ENCODE measurements around the gene TTC39B.
"Not testable (repeated sequence)": the region's sequence is repeated elsewhere in the genome, so short reads cannot be mapped to it uniquely, and the experiment has no call there.

The TTC39B gene

GRCh38 chr9:15232706-15233280, 74.2 kb downstream of the TTC39B start:
- not testable (repeated sequence) for ATAC-seq, H3K27ac Mint-ChIP-seq, H3K4me3 Mint-ChIP-seq, H3K27me3 Mint-ChIP-seq
- Mint-ChIP-seq H3K4me1 (peaks cover 30% of the 10 kb centered on the region), H3K9me3 (peaks cover 16% of the 10 kb centered on the region), H3K36me3 (peaks cover 25% of the 10 kb centered on the region)

GRCh38 chr9:15231788-15232635, 75.0 kb downstream of the TTC39B start:
- Mint-ChIP-seq H3K27me3 (no peaks in the 10 kb centered on the region), H3K9me3 (peaks cover 10% of the 10 kb centered on the region), H3K4me1 (peaks cover 30% of the 10 kb centered on the region), H3K27ac (no peak overlapping the region), H3K4me3 (no peak overlapping the region), H3K36me3 (peaks cover 18% of the 10 kb centered on the region)
- ATAC-seq = peak; percentile 41

- no peak overlapping the region for H3K27ac Mint-ChIP-seq
- peaks cover 6% of the 10 kb centered on the region for H3K36me3 Mint-ChIP-seq
- H3K9me3 Mint-ChIP-seq = peaks cover 3% of the 10 kb centered on the region
- no peak for ATAC-seq
- no peak overlapping the region for H3K4me3 Mint-ChIP-seq
- no peaks in the 10 kb centered on the region for H3K27me3 Mint-ChIP-seq
- peaks cover 44% of the 10 kb centered on the region for H3K4me1 Mint-ChIP-seq
Measured at GRCh38 chr9:15229409-15229808, 77.6 kb downstream of the TTC39B start.

GRCh38 chr9:15227491-15227890, 79.5 kb downstream of the TTC39B start:
- ATAC-seq = no peak
- Mint-ChIP-seq H3K4me3 (no peak overlapping the region), H3K27me3 (no peaks in the 10 kb centered on the region), H3K27ac (no peak overlapping the region), H3K4me1 (peaks cover 49% of the 10 kb centered on the region), H3K9me3 (peaks cover 3% of the 10 kb centered on the region), H3K36me3 (peaks cover 6% of the 10 kb centered on the region)

GRCh38 chr9:15225564-15226126, 81.4 kb downstream of the TTC39B start:
- Mint-ChIP-seq H3K4me1 (peaks cover 40% of the 10 kb centered on the region), H3K9me3 (peaks cover 3% of the 10 kb centered on the region), H3K4me3 (peak overlapping the region; percentile 57), H3K27ac (peak overlapping the region; percentile 65), H3K27me3 (no peaks in the 10 kb centered on the region), H3K36me3 (peaks cover 6% of the 10 kb centered on the region)
- ATAC-seq = peak; percentile 42

GRCh38 chr9:15222313-15222712, 84.7 kb downstream of the TTC39B start:
- ATAC-seq = no peak
- H3K27me3 Mint-ChIP-seq = no peaks in the 10 kb centered on the region
- peaks cover 3% of the 10 kb centered on the region for H3K9me3 Mint-ChIP-seq
- no peak overlapping the region for H3K27ac Mint-ChIP-seq
- H3K4me3 Mint-ChIP-seq = no peak overlapping the region
- peaks cover 20% of the 10 kb centered on the region for H3K4me1 Mint-ChIP-seq
- H3K36me3 Mint-ChIP-seq = peaks cover 6% of the 10 kb centered on the region

- no peaks in the 10 kb centered on the region for H3K27me3 Mint-ChIP-seq
- peaks cover 4% of the 10 kb centered on the region for H3K36me3 Mint-ChIP-seq
- H3K9me3 Mint-ChIP-seq = peaks cover 2% of the 10 kb centered on the region
- peaks cover 17% of the 10 kb centered on the region for H3K4me1 Mint-ChIP-seq
- no peak overlapping the region for H3K27ac Mint-ChIP-seq
- no peak for ATAC-seq
- no peak overlapping the region for H3K4me3 Mint-ChIP-seq
Measured at GRCh38 chr9:15221746-15222145, 85.3 kb downstream of the TTC39B start.

- Mint-ChIP-seq H3K4me1 (peaks cover 10% of the 10 kb centered on the region), H3K27ac (no peak overlapping the region), H3K27me3 (no peaks in the 10 kb centered on the region), H3K9me3 (no peaks in the 10 kb centered on the region), H3K4me3 (no peak overlapping the region), H3K36me3 (no peaks in the 10 kb centered on the region)
- no peak for ATAC-seq
Measured at GRCh38 chr9:15220658-15221318, 86.2 kb downstream of the TTC39B start.

- ATAC-seq = no peak
- H3K27me3 Mint-ChIP-seq = no peaks in the 10 kb centered on the region
- H3K4me1 Mint-ChIP-seq = peaks cover 6% of the 10 kb centered on the region
- H3K4me3 Mint-ChIP-seq = no peak overlapping the region
- no peaks in the 10 kb centered on the region for H3K9me3 Mint-ChIP-seq
- no peaks in the 10 kb centered on the region for H3K36me3 Mint-ChIP-seq
- no peak overlapping the region for H3K27ac Mint-ChIP-seq
Measured at GRCh38 chr9:15219546-15219945, 87.5 kb downstream of the TTC39B start.

- H3K27ac Mint-ChIP-seq = no peak overlapping the region
- no peak for ATAC-seq
- peaks cover 2% of the 10 kb centered on the region for H3K4me1 Mint-ChIP-seq
- H3K27me3 Mint-ChIP-seq = no peaks in the 10 kb centered on the region
- H3K36me3 Mint-ChIP-seq = no peaks in the 10 kb centered on the region
- H3K4me3 Mint-ChIP-seq = no peak overlapping the region
- no peaks in the 10 kb centered on the region for H3K9me3 Mint-ChIP-seq
Measured at GRCh38 chr9:15218994-15219393, 88.0 kb downstream of the TTC39B start.

- Mint-ChIP-seq H3K36me3 (peaks cover 5% of the 10 kb centered on the region), H3K4me1 (no peaks in the 10 kb centered on the region), H3K27ac (no peak overlapping the region), H3K4me3 (no peak overlapping the region), H3K9me3 (no peaks in the 10 kb centered on the region), H3K27me3 (no peaks in the 10 kb centered on the region)
- no peak for ATAC-seq
Measured at GRCh38 chr9:15213249-15213648, 93.8 kb downstream of the TTC39B start.

GRCh38 chr9:15211815-15212495, 95.1 kb downstream of the TTC39B start:
- H3K27ac Mint-ChIP-seq = no peak overlapping the region
- H3K27me3 Mint-ChIP-seq = no peaks in the 10 kb centered on the region
- peaks cover 11% of the 10 kb centered on the region for H3K36me3 Mint-ChIP-seq
- no peak for ATAC-seq
- H3K4me1 Mint-ChIP-seq = no peaks in the 10 kb centered on the region
- peaks cover under 1% of the 10 kb centered on the region for H3K9me3 Mint-ChIP-seq
- H3K4me3 Mint-ChIP-seq = no peak overlapping the region

- Mint-ChIP-seq H3K9me3 (peaks cover 4% of the 10 kb centered on the region), H3K36me3 (peaks cover 12% of the 10 kb centered on the region), H3K4me3 (no peak overlapping the region), H3K4me1 (no peaks in the 10 kb centered on the region), H3K27me3 (no peaks in the 10 kb centered on the region), H3K27ac (no peak overlapping the region)
- no peak for ATAC-seq
Measured at GRCh38 chr9:15211160-15211814, 95.7 kb downstream of the TTC39B start.

- Mint-ChIP-seq H3K27ac (no peak overlapping the region), H3K27me3 (no peaks in the 10 kb centered on the region), H3K4me3 (no peak overlapping the region), H3K4me1 (no peaks in the 10 kb centered on the region), H3K9me3 (peaks cover 4% of the 10 kb centered on the region), H3K36me3 (peaks cover 17% of the 10 kb centered on the region)
- ATAC-seq = no peak
Measured at GRCh38 chr9:15206903-15207696, 99.9 kb downstream of the TTC39B start.
